Panc1 (cell line): Measurements from ENCODE around the gene CARMIL1. TPM values are rescaled to one million over a fixed set of nuclear protein-coding genes. Genes with fewer than 3 reads are reported as not detected.

Source experiments
- ATAC-seq: fragments of 200-7000 bp; cut with Tn5 transposase; 2 replicates; pipeline ENCODE4 v1.9.1; 2020; ENCODE audit warnings: mild to moderate bottlenecking, moderate library complexity
- BruUV-seq: library from RNA; stranded (reverse); fragments of 400-500 nt; replicated peaks from 2 replicates; lab custom pipeline; 2021; lab: Mats Ljungman, UMichigan
- CTCF ChIA-PET: fragments of 300-600 bp; sonication (Branson Sonifier 250); formaldehyde crosslinking; loops from one replicate; lab custom pipeline; 2022; ENCODE audit warnings: antibody characterized with exemption; lab: Charles Lee
- POLR2A ChIA-PET: fragments of 300-600 bp; sonication (Branson Sonifier 250); formaldehyde crosslinking; loops from one replicate; lab custom pipeline; 2022; ENCODE audit warnings: antibody characterized with exemption; lab: Charles Lee
- DNase-seq: peaks from one replicate; pipeline ENCODE4 v3.0.0-alpha.2; 2010; ENCODE audit warnings: low read depth, low spot score
- H3K27ac ChIP-seq: 2 replicates; pipeline ENCODE4 v1.5.1; 2011; ENCODE audit warnings: mild to moderate bottlenecking, low read length, inconsistent platforms
- H3K27me3 ChIP-seq: fragments of 200-500 bp; sonication (Bioruptor generic); 2 replicates; pipeline ENCODE4 v1.6.0; 2014; ENCODE audit warnings: low read length, inconsistent platforms; ENCODE audit not compliant: control insufficient read depth, insufficient read depth
- H3K36me3 ChIP-seq: fragments of 200-500 bp; sonication (Bioruptor generic); 2 replicates; pipeline ENCODE4 v1.5.1; 2014; ENCODE audit warnings: inconsistent platforms, mild to moderate bottlenecking, low read length, moderate library complexity; ENCODE audit not compliant: control insufficient read depth, insufficient read depth
- H3K4me1 ChIP-seq: 2 replicates; pipeline ENCODE4 v1.5.1; 2011; ENCODE audit warnings: inconsistent platforms, mild to moderate bottlenecking, low read length, moderate library complexity; ENCODE audit not compliant: control insufficient read depth, insufficient read depth
- H3K4me3 ChIP-seq, 2 experiments: 2 replicates each; pipeline ENCODE4 v1.5.1; 2011 to 2012; ENCODE audit warnings: low read depth in 2 of 2, low read length in 2 of 2, mild to moderate bottlenecking in 2 of 2, inconsistent platforms in 1 of 2, moderate library complexity in 1 of 2
- H3K9me3 ChIP-seq: fragments of 200-500 bp; sonication (Bioruptor generic); 2 replicates; pipeline ENCODE4 v1.5.1; 2014; ENCODE audit warnings: low read depth, mild to moderate bottlenecking, inconsistent platforms, low read length, moderate library complexity; ENCODE audit not compliant: control insufficient read depth, insufficient read depth
- POLR2AphosphoS5 ChIP-seq: IDR thresholded peaks from 2 replicates; pipeline ENCODE4 v1.6.1; 2012; ENCODE audit warnings: mild to moderate bottlenecking, low read depth, low read length, moderate library complexity
- SIN3A ChIP-seq: IDR thresholded peaks from 2 replicates; pipeline ENCODE4 v1.6.1; 2012; ENCODE audit warnings: low read depth, mild to moderate bottlenecking, low read length, moderate library complexity, borderline replicate concordance; ENCODE audit not compliant: insufficient read depth
- TCF7L2 ChIP-seq: IDR thresholded peaks from 2 replicates; pipeline ENCODE4 v1.6.1; 2011; ENCODE audit warnings: mild to moderate bottlenecking, low read depth, low read length, inconsistent platforms
- in situ Hi-C: cut with HindIII; loops from 2 replicates; pipeline ENCODE4 v1.10.0; 2016; ENCODE audit warnings: low sequenced_read_pairs, low pct_unique_long_range_greater_than_20kb
- intact Hi-C: fragments of 100-400 bp; cut with micrococcal nuclease; formaldehyde crosslinking; loops from one replicate; pipeline ENCODE4 v1.10.0; 2022; ENCODE audit not compliant: unreplicated experiment
- total RNA-seq: library from RNA; stranded (reverse); gene quantifications from one replicate; pipeline ENCODE4 v1.2.1, GENCODE V29; 2021; ENCODE audit not compliant: unreplicated experiment
- TF ChIP-seq, protein P1 (sequence below): fragments of 450-650 bp; IDR thresholded peaks from 2 replicates; pipeline ENCODE4 v1.5.1; 2017; ENCODE audit warnings: mild to moderate bottlenecking
- TF ChIP-seq, protein P2 (sequence below), 2 experiments: IDR thresholded peaks; 2 replicates each; pipeline ENCODE4 v1.6.1; 2011 to 2012; ENCODE audit warnings: low read depth in 2 of 2, control low read depth in 1 of 2, low read length in 1 of 2, mild to moderate bottlenecking in 1 of 2, moderate library complexity in 1 of 2; ENCODE audit not compliant: insufficient read depth in 1 of 2

The CARMIL1 gene
- total RNA-seq, 1 experiment from 2014 or later = 4.0 TPM

GRCh38 chr6:25407431-25407830 is 128.3 kb downstream of the CARMIL1 start:
- intact Hi-C loops (no loop called here), in situ Hi-C loops (no loop called here)
- ATAC-seq (no peak), DNase-seq (no peak)
- CTCF ChIA-PET = no interaction called here
- no peaks in the 10 kb centered on the region for H3K4me1 ChIP-seq
- H3K36me3 ChIP-seq = no peaks in the 10 kb centered on the region
- no peak overlapping the region for H3K27ac ChIP-seq
- TF ChIP-seq, protein P1, sequence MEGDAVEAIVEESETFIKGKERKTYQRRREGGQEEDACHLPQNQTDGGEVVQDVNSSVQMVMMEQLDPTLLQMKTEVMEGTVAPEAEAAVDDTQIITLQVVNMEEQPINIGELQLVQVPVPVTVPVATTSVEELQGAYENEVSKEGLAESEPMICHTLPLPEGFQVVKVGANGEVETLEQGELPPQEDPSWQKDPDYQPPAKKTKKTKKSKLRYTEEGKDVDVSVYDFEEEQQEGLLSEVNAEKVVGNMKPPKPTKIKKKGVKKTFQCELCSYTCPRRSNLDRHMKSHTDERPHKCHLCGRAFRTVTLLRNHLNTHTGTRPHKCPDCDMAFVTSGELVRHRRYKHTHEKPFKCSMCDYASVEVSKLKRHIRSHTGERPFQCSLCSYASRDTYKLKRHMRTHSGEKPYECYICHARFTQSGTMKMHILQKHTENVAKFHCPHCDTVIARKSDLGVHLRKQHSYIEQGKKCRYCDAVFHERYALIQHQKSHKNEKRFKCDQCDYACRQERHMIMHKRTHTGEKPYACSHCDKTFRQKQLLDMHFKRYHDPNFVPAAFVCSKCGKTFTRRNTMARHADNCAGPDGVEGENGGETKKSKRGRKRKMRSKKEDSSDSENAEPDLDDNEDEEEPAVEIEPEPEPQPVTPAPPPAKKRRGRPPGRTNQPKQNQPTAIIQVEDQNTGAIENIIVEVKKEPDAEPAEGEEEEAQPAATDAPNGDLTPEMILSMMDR = no peak
- no peak for TF ChIP-seq POLR2AphosphoS5
- TF ChIP-seq, protein P2, sequence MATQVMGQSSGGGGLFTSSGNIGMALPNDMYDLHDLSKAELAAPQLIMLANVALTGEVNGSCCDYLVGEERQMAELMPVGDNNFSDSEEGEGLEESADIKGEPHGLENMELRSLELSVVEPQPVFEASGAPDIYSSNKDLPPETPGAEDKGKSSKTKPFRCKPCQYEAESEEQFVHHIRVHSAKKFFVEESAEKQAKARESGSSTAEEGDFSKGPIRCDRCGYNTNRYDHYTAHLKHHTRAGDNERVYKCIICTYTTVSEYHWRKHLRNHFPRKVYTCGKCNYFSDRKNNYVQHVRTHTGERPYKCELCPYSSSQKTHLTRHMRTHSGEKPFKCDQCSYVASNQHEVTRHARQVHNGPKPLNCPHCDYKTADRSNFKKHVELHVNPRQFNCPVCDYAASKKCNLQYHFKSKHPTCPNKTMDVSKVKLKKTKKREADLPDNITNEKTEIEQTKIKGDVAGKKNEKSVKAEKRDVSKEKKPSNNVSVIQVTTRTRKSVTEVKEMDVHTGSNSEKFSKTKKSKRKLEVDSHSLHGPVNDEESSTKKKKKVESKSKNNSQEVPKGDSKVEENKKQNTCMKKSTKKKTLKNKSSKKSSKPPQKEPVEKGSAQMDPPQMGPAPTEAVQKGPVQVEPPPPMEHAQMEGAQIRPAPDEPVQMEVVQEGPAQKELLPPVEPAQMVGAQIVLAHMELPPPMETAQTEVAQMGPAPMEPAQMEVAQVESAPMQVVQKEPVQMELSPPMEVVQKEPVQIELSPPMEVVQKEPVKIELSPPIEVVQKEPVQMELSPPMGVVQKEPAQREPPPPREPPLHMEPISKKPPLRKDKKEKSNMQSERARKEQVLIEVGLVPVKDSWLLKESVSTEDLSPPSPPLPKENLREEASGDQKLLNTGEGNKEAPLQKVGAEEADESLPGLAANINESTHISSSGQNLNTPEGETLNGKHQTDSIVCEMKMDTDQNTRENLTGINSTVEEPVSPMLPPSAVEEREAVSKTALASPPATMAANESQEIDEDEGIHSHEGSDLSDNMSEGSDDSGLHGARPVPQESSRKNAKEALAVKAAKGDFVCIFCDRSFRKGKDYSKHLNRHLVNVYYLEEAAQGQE (IDR thresholded peaks at IDR 0.05; ENCODE audit: insufficient read depth in 1 of 2, low read depth in 2 of 2, low read length in 1 of 2) = no peak
- TF ChIP-seq SIN3A = no peak
- no peak for TF ChIP-seq TCF7L2
- no peaks in the 10 kb centered on the region for H3K9me3 ChIP-seq
- no TSS peak for BruUV-seq
- POLR2A ChIA-PET = no interaction called here
- no peaks in the 10 kb centered on the region for H3K27me3 ChIP-seq
- no peak overlapping the region for H3K4me3 ChIP-seq

GRCh38 chr6:25410102-25410501 is 130.9 kb downstream of the CARMIL1 start:
- TF ChIP-seq, protein P2 (IDR thresholded peaks at IDR 0.05; ENCODE audit: insufficient read depth in 1 of 2, low read depth in 2 of 2, low read length in 1 of 2) = no peak
- TF ChIP-seq POLR2AphosphoS5 (no peak), SIN3A (no peak), TCF7L2 (no peak)
- TF ChIP-seq, protein P1 = no peak
- no TSS peak for BruUV-seq
- CTCF ChIA-PET = no interaction called here
- intact Hi-C loops (no loop called here), in situ Hi-C loops (no loop called here)
- Histone ChIP-seq H3K36me3 (no peaks in the 10 kb centered on the region; the same call in 1 of the 2 replicates), H3K27ac (no peak overlapping the region), H3K9me3 (no peaks in the 10 kb centered on the region), H3K4me1 (no peaks in the 10 kb centered on the region), H3K4me3 (no peak overlapping the region), H3K27me3 (no peaks in the 10 kb centered on the region)
- POLR2A ChIA-PET = no interaction called here
- ATAC-seq (no peak), DNase-seq (no peak)
